COLO829 (cell line): ENCODE data around the gene HIP1.
"Not testable (repeated sequence)": the region's sequence is repeated elsewhere in the genome, so short reads cannot be mapped to it uniquely, and the experiment has no call there.

Experiments
- DNase-seq: peaks from one replicate; pipeline ENCODE4 v3.0.0; 2012; ENCODE audit warnings: low spot score

Gene HIP1

GRCh38 chr7:75571209-75571608 is 167.5 kb downstream of the HIP1 start:
- no peak for DNase-seq

DNA sequence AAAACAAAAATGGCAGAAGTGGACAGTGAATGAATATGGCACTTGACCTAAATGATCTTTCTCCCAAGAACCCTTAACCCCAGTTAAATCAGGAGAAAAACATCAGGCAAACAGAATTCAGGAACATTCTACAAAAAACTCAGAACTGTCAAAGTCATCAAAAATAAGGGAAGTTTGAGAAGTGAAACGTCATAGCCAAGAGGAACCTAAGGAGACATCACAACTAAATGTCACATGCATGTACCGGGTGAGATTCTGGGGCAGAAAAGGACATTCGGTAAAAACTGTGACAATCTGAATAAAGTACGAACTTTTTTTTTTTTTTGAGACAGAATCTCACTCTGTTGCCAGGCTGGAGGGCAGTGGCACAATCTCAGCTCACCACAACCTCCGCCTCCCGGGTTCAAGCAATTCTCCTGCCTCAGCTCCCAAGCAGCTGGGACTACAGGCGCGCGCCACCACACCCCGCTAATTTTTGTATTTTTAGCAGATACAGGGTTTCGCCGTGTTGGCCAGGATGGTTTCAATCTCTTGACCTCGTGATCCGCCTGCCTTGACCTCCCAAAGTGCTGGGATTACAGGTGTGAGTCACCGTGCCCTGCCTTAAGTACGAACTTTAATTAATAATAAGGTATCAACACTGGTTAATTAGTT is 169.0 kb downstream of the HIP1 start:
- DNase-seq: not testable (repeated sequence)

GRCh38 chr7:75567948-75568595 is 170.7 kb downstream of the HIP1 start:
- DNase-seq: no peak

- DNase-seq: peak; percentile 91
Observed at GRCh38 chr7:75565132-75565837, 173.5 kb downstream of the HIP1 start.

- DNase-seq: no peak
Observed at GRCh38 chr7:75563171-75563570, 175.6 kb downstream of the HIP1 start.

GRCh38 chr7:75559976-75560365 is 178.8 kb downstream of the HIP1 start:
- no peak for DNase-seq

- no peak for DNase-seq
Observed at GRCh38 chr7:75559355-75559975, 179.3 kb downstream of the HIP1 start.

GRCh38 chr7:75556835-75557234 is 181.9 kb downstream of the HIP1 start:
- DNase-seq: not testable (repeated sequence)

- DNase-seq: no peak
Observed at GRCh38 chr7:75555736-75556135, 183.0 kb downstream of the HIP1 start.

DNA sequence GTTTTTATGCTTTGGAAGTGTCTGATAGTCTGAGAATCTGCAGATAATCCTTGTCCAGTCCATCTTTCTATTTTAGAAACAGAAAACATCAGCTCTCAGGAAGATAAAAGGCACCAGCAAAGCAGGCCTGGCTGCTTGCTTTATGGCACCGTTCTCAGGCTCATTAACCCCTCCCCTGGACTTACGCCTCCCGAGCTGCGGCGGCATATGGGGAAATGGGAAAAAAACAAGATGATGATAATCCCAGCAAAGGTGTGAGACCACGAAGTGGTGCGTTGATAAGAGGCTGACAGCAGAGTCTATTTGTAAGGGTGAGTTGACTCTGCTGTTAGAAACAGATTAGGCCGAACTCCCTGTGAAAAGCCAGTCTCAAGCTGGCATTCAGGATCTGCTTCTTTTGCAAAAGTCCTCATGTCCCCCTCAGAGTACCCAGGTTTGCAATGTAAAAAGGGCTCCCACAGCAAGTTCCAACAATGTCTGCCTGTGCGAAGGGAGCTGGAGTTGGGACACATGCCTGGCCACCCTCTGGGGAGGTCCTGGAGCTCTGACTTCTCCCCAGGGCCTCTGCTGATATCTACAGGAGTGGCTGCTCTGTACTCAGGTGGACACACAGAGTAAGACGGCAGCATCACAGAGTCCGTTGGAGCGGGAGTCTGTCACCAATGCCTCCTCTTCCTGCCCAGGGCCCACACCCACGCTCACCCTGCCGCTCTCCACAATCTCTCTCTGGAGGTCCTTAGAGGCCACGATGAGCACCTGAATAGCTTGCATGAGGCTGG is 192.3 kb downstream of the HIP1 start:
- DNase-seq: no peak

GRCh38 chr7:75537731-75538130 is 201.0 kb downstream of the HIP1 start:
- no peak for DNase-seq

DNA sequence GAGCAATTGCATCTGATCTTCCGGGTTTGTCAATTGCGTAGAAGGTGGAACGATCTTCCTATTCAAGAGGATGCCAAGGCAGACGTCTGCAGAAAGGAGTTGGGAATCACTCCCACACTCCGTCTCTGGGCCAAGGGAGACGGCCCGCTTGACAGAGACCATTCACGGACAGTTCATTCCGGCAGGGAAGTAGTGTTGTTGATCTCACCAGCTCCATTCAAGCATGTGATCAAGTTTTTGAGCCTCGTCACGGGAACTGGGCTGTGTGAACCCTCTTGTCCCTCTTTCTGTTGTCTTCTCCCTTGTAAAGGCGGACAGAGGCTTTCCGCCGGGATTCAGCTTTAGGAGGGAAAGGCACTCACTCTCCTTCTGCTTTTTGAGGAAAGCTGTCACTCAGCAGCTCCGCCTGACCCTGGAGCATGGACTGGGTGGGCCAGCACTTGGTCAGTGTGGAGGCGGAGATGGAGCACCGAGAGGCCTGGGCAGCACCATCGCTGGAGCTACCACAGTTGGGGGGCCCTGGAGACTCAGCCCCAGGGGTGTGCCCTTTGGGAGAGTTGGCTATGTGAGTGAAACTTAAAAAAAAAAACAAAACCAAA is 201.7 kb downstream of the HIP1 start:
- DNase-seq: no peak

DNA sequence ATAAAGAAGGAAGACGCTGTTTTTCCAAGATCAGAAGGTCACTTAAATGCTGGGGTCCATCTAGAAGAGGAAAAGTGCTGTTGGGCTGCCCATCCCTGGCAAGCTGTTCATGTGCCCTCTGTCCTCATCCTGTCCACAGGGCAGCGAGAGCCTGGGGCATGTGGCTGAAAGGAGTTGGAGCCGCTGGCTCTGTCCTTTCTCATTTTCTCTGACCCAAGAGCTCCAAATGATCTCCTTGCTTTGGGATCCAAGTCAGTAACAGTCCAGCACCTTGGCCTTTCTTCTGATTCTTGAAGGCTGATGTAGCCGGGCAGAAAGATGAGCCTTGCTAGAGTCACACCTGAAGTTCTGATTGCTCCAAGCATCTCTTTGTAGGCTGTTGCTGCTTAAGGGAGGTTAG is 202.2 kb downstream of the HIP1 start:
- no peak for DNase-seq

DNA sequence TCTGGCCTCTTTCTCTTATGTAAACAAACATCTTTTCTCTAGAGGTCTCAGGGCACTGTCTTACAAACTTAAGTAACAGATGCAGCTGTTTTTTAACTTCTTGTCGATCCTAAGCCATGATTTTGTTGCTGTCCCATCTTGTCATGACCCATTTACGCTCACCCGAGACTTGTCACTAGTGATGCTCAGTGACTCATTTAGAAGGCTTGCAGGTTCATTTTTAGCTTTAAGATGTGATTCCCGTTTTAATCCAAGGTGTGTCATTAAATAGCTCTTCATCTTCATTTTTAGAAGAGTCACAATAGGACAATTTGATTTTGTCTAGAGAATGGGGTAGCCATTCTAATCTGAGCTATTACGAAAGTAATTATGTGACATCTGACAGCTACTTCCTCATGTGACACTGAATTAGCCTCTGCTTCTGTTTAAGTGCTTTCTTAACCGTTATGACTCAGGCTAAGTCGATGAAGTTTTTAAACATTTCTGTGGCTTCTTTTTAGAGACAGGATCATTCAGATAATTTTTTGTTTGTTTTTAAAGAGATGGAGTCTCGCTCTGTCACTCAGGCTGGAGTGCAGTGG is 203.9 kb downstream of the HIP1 start:
- peak; percentile 70 for DNase-seq

DNA sequence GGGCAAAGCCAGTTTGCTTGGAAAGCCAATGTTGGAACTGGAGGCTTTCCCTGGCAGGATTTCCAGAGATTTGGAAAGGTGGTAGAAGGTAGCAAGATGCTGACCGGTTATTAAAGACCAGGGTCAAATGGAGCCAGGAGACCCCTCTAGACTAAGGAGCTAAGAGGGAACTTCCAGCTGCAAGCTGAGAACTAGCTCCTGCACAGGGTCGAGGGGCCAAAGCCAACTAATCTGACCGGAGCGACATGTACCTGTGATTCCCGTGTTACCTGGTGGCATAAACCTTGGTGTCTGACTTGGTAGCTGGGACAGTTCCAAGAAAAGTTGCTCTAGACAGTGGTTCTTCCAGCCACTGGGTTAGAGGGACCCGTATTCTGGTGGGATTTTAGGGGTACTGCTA is 204.8 kb downstream of the HIP1 start:
- no peak for DNase-seq

- no peak for DNase-seq
Observed at GRCh38 chr7:75532639-75533038, 206.1 kb downstream of the HIP1 start.

DNA sequence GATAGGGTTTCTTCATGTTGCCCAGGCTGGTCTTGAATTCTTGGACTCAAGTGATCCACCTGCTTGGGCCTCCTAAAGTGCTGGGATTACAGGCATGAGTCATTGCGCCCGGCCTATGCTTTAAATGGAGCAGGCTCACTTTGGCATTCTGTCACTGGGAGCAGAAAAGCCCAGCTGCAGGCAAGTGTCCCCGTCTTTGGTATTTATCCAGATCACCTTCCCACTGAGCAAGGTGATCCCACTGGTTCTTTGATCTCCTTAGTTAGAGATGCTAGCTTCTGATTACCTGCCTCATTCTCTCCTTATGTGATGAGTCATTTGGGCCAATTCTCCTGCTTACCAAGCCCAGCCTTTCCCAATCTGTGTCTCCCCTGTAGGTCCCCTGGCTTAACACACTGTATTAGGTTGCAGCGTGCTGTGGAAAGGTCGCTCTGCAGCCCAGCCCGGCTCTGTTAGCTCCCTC is 207.4 kb downstream of the HIP1 start:
- no peak for DNase-seq

DNA sequence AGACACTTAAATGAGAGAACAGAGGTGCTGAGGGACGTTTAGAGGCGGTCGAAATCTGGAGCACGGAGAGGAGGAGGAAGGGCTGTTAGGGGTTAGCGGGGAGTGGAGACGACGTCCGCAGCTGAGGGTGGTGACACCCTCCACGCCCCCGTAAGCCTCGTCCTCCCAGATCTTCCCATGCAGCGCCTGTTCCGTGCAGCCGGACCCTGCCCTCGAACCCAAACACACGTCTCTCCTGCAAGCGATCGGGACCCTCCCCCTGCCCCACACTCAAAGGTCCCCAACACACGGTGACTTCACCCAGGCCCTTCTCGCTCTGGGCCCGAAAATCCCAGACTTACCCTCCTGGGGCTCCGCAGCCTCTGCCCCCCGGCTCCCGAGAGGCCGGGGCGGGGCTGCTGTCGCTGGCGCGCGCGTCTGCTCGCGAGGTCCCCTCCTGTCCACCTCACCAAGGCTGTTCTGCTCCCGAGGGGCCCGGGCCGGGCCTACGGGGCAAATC is 211.5 kb downstream of the HIP1 start:
- DNase-seq: not testable (repeated sequence)

GRCh38 chr7:75521727-75522126 is 217.0 kb downstream of the HIP1 start:
- DNase-seq: not testable (repeated sequence)

DNA sequence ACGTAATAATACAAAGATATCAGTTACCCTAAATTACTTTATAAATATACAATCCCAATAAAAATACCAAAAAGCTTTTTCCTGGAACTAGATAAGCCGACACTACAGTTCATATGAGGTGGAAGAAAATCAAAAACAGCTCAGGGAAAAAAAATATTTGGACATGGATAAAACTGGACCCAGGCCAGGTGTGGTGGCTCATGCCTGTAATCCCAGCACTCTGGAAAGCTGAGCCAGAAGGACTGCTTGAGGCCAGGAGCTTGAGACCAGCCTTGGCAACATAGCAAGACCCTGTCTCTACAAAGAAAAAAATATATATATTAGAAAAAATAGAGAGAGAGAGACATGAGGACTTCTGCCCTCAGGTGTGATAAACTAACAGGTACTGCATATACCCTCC is 219.9 kb downstream of the HIP1 start:
- not testable (repeated sequence) for DNase-seq

DNA sequence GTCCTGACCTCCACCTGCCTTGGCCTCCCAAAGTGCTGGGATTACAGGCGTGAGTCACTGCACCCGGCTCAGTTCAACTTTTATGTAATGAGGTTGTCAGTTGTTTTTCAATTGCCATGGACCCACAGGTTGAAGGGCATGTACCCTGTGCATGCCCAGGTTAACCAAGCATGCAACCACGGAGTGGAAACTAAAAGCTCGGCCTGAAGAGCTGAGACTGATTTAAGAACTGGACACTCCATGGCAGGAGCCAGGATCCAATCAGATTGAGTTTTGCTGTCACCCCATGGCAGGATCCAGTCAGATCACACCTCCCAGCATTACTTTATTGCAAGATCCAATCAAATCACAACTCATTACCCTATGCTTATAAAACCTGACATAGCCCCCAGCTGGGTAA is 229.7 kb downstream of the HIP1 start:
- not testable (repeated sequence) for DNase-seq
